Activated naive CD8-positive, alpha-beta T cell treated with anti-CD3 and anti-CD28 coated beads, Interleukin-2, amount 50 U/mL, for 24 hours (primary cell): ENCODE results near the gene ERC1.

Experiments
- ATAC-seq: fragments of 150-1000 bp; cut with Tn5 transposase; one replicate; pipeline ENCODE4 v1.10.0; 2021
- DNase-seq: peaks from one replicate; pipeline ENCODE4 v3.0.0; 2021
- H3K27ac Mint-ChIP-seq: one replicate; pipeline ENCODE4 v1.8.0; 2021; ENCODE audit warnings: mild to moderate bottlenecking, mixed read lengths
- H3K27me3 Mint-ChIP-seq: one replicate; pipeline ENCODE4 v1.8.0; 2021; ENCODE audit warnings: mixed read lengths
- H3K36me3 Mint-ChIP-seq: one replicate; pipeline ENCODE4 v1.8.0; 2021; ENCODE audit warnings: low read depth, mixed read lengths
- H3K4me1 Mint-ChIP-seq: one replicate; pipeline ENCODE4 v1.8.0; 2021; ENCODE audit warnings: mixed read lengths
- H3K4me3 Mint-ChIP-seq: one replicate; pipeline ENCODE4 v1.8.0; 2021; ENCODE audit warnings: mild to moderate bottlenecking, moderate library complexity, mixed read lengths
- H3K9me3 Mint-ChIP-seq: one replicate; pipeline ENCODE4 v1.8.0; 2021; ENCODE audit warnings: mixed read lengths

ERC1 gene

GRCh38 chr12:1509413-1510052 lies 518.5 kb downstream of the ERC1 start:
- Mint-ChIP-seq H3K9me3 (no peaks in the 10 kb centered on the region), H3K36me3 (no peaks in the 10 kb centered on the region), H3K4me3 (no peak overlapping the region), H3K4me1 (peaks cover 7% of the 10 kb centered on the region), H3K27ac (no peak overlapping the region), H3K27me3 (peaks cover 21% of the 10 kb centered on the region)
- ATAC-seq (no peak), DNase-seq (no peak)

- no peaks in the 10 kb centered on the region for H3K36me3 Mint-ChIP-seq
- no peak for ATAC-seq
- no peak for DNase-seq
- peaks cover 2% of the 10 kb centered on the region for H3K4me1 Mint-ChIP-seq
- no peak overlapping the region for H3K4me3 Mint-ChIP-seq
- no peaks in the 10 kb centered on the region for H3K9me3 Mint-ChIP-seq
- H3K27me3 Mint-ChIP-seq = peaks cover 16% of the 10 kb centered on the region
- no peak overlapping the region for H3K27ac Mint-ChIP-seq
These were observed 519.2 kb downstream of the ERC1 start for GRCh38 chr12:1510056-1510812.

- Mint-ChIP-seq H3K4me3 (no peak overlapping the region), H3K27ac (no peak overlapping the region), H3K4me1 (no peaks in the 10 kb centered on the region), H3K27me3 (peaks cover 29% of the 10 kb centered on the region), H3K9me3 (no peaks in the 10 kb centered on the region), H3K36me3 (no peaks in the 10 kb centered on the region)
- ATAC-seq (no peak), DNase-seq (no peak)
These were observed 524.0 kb downstream of the ERC1 start for GRCh38 chr12:1515010-1515409.

GRCh38 chr12:1515428-1515827 lies 524.4 kb downstream of the ERC1 start:
- ATAC-seq (no peak), DNase-seq (no peak)
- no peak overlapping the region for H3K4me3 Mint-ChIP-seq
- H3K4me1 Mint-ChIP-seq = no peaks in the 10 kb centered on the region
- H3K27ac Mint-ChIP-seq = no peak overlapping the region
- H3K36me3 Mint-ChIP-seq = no peaks in the 10 kb centered on the region
- H3K27me3 Mint-ChIP-seq = peaks cover 26% of the 10 kb centered on the region
- H3K9me3 Mint-ChIP-seq = no peaks in the 10 kb centered on the region

GRCh38 chr12:1517007-1517406 lies 526.0 kb downstream of the ERC1 start:
- DNase-seq (peak; percentile 49), ATAC-seq (no peak)
- H3K27me3 Mint-ChIP-seq = peaks cover 23% of the 10 kb centered on the region
- no peaks in the 10 kb centered on the region for H3K36me3 Mint-ChIP-seq
- no peaks in the 10 kb centered on the region for H3K9me3 Mint-ChIP-seq
- H3K4me1 Mint-ChIP-seq = no peaks in the 10 kb centered on the region
- no peak overlapping the region for H3K4me3 Mint-ChIP-seq
- H3K27ac Mint-ChIP-seq = no peak overlapping the region

GRCh38 chr12:1517734-1518525 lies 526.9 kb downstream of the ERC1 start:
- Mint-ChIP-seq H3K27ac (no peak overlapping the region), H3K27me3 (peaks cover 25% of the 10 kb centered on the region), H3K4me1 (no peaks in the 10 kb centered on the region), H3K4me3 (no peak overlapping the region), H3K9me3 (no peaks in the 10 kb centered on the region), H3K36me3 (no peaks in the 10 kb centered on the region)
- DNase-seq (no peak), ATAC-seq (no peak)

- Mint-ChIP-seq H3K9me3 (no peaks in the 10 kb centered on the region), H3K27me3 (peaks cover 30% of the 10 kb centered on the region), H3K4me3 (no peak overlapping the region)
These were observed 527.8 kb downstream of the ERC1 start for GRCh38 chr12:1518591-1519516.

GRCh38 chr12:1519642-1520041 lies 528.6 kb downstream of the ERC1 start:
- ATAC-seq (no peak), DNase-seq (no peak)
- Mint-ChIP-seq H3K36me3 (no peaks in the 10 kb centered on the region), H3K9me3 (no peaks in the 10 kb centered on the region), H3K27me3 (peaks cover 36% of the 10 kb centered on the region), H3K27ac (no peak overlapping the region), H3K4me3 (no peak overlapping the region), H3K4me1 (no peaks in the 10 kb centered on the region)

More at GRCh38 chr12:1518591-1519516, 527.8 kb downstream of the ERC1 start:
- no peaks in the 10 kb centered on the region for H3K4me1 Mint-ChIP-seq
- H3K36me3 Mint-ChIP-seq = no peaks in the 10 kb centered on the region
- DNase-seq (no peak), ATAC-seq (no peak)
- no peak overlapping the region for H3K27ac Mint-ChIP-seq

GRCh38 chr12:1523046-1523445 lies 532.0 kb downstream of the ERC1 start:
- peaks cover 59% of the 10 kb centered on the region for H3K27me3 Mint-ChIP-seq
- ATAC-seq (no peak), DNase-seq (no peak)
- H3K9me3 Mint-ChIP-seq = no peaks in the 10 kb centered on the region
- no peak overlapping the region for H3K4me3 Mint-ChIP-seq
- no peaks in the 10 kb centered on the region for H3K36me3 Mint-ChIP-seq
- no peaks in the 10 kb centered on the region for H3K4me1 Mint-ChIP-seq
- H3K27ac Mint-ChIP-seq = no peak overlapping the region

- no peak for DNase-seq
- H3K9me3 Mint-ChIP-seq = no peaks in the 10 kb centered on the region
- no peaks in the 10 kb centered on the region for H3K36me3 Mint-ChIP-seq
- no peak overlapping the region for H3K4me3 Mint-ChIP-seq
- no peak for ATAC-seq
- no peak overlapping the region for H3K27ac Mint-ChIP-seq
- H3K4me1 Mint-ChIP-seq = no peaks in the 10 kb centered on the region
- H3K27me3 Mint-ChIP-seq = peaks cover 61% of the 10 kb centered on the region
These were observed 532.6 kb downstream of the ERC1 start for GRCh38 chr12:1523558-1524050.

- no peaks in the 10 kb centered on the region for H3K36me3 Mint-ChIP-seq
- ATAC-seq (no peak), DNase-seq (no peak)
- no peaks in the 10 kb centered on the region for H3K9me3 Mint-ChIP-seq
- no peak overlapping the region for H3K4me3 Mint-ChIP-seq
- H3K27me3 Mint-ChIP-seq = peaks cover 62% of the 10 kb centered on the region
- peaks cover 4% of the 10 kb centered on the region for H3K4me1 Mint-ChIP-seq
- H3K27ac Mint-ChIP-seq = no peak overlapping the region
These were observed 534.8 kb downstream of the ERC1 start for GRCh38 chr12:1525858-1526257.

GRCh38 chr12:1527789-1528188 lies 536.8 kb downstream of the ERC1 start:
- DNase-seq = no peak
- H3K4me1 Mint-ChIP-seq = peaks cover 15% of the 10 kb centered on the region
- H3K9me3 Mint-ChIP-seq = no peaks in the 10 kb centered on the region
- no peak overlapping the region for H3K27ac Mint-ChIP-seq
- H3K36me3 Mint-ChIP-seq = no peaks in the 10 kb centered on the region
- no peak for ATAC-seq
- no peak overlapping the region for H3K4me3 Mint-ChIP-seq
- H3K27me3 Mint-ChIP-seq = peaks cover 74% of the 10 kb centered on the region

- H3K36me3 Mint-ChIP-seq = no peaks in the 10 kb centered on the region
- ATAC-seq = no peak
- no peak overlapping the region for H3K27ac Mint-ChIP-seq
- no peak for DNase-seq
- no peaks in the 10 kb centered on the region for H3K9me3 Mint-ChIP-seq
- H3K27me3 Mint-ChIP-seq = peaks cover 79% of the 10 kb centered on the region
- H3K4me1 Mint-ChIP-seq = peaks cover 25% of the 10 kb centered on the region
- H3K4me3 Mint-ChIP-seq = no peak overlapping the region
These were observed 537.8 kb downstream of the ERC1 start for GRCh38 chr12:1528791-1529190.
